ENCODE measurements around the gene ACAD11.
"Not testable (repeated sequence)": the region's sequence is repeated elsewhere in the genome, so short reads cannot be mapped to it uniquely, and the experiment has no call there.

The ACAD11 gene

DNA sequence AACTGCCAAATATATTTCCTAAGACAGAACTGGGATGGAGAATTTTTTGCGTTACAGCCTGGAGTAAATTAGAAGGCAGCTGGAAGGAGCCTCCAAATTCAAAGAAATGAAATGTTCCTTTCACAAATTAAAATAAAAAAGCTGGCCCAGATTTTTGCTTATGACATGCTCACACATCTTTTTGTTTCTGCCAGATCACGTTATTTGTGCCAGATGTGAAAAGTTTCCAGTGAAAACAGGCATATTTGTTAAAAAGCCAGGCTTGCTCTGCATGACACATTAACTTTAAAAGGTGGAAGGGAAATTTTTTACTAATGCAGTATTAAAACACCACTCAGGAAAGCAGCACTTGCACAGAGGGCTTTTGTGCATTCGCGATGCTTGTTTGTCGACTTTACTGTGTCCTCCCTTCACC is 85.8 kb downstream of the ACAD11 start:
- in situ Hi-C loops (cut with MboI; ENCODE audit: low sequenced_read_pairs), result no loop called here
- H3K36me3 ChIP-seq (replicated peaks), result peaks cover 5% of the 10 kb centered on the region; the same call in 1 of the 2 replicates
- H3K4me3 ChIP-seq, result no peak overlapping the region
- H3K4me1 ChIP-seq, result no peaks in the 10 kb centered on the region
- H3K27me3 ChIP-seq (ENCODE audit: low read depth), result no peaks in the 10 kb centered on the region
- no peak for DNase-seq (ENCODE audit: low spot score in 2 of 2)
- H3K9me3 ChIP-seq, result no peaks in the 10 kb centered on the region

GRCh38 chr3:132570016-132570415 is 89.6 kb downstream of the ACAD11 start:
- no peaks in the 10 kb centered on the region for H3K4me1 ChIP-seq
- no peak for DNase-seq (ENCODE audit: low spot score in 2 of 2)
- H3K4me3 ChIP-seq, result no peak overlapping the region
- peaks cover under 1% of the 10 kb centered on the region; the same call in 1 of the 2 replicates for H3K36me3 ChIP-seq (replicated peaks)
- in situ Hi-C loops (cut with MboI; ENCODE audit: low sequenced_read_pairs), result no loop called here
- no peaks in the 10 kb centered on the region for H3K27me3 ChIP-seq (ENCODE audit: low read depth)
- H3K9me3 ChIP-seq, result no peaks in the 10 kb centered on the region

GRCh38 chr3:132569580-132569979 is 90.0 kb downstream of the ACAD11 start:
- no peak for DNase-seq (ENCODE audit: low spot score in 2 of 2)
- no peaks in the 10 kb centered on the region for H3K27me3 ChIP-seq (ENCODE audit: low read depth)
- no peaks in the 10 kb centered on the region for H3K9me3 ChIP-seq
- no peaks in the 10 kb centered on the region; the same call in 1 of the 2 replicates for H3K36me3 ChIP-seq (replicated peaks)
- in situ Hi-C loops (cut with MboI; ENCODE audit: low sequenced_read_pairs), result no loop called here
- H3K4me1 ChIP-seq, result no peaks in the 10 kb centered on the region
- H3K4me3 ChIP-seq, result no peak overlapping the region

GRCh38 chr3:132569153-132569552 is 90.5 kb downstream of the ACAD11 start:
- no peak overlapping the region for H3K4me3 ChIP-seq
- no peaks in the 10 kb centered on the region; the same call in 1 of the 2 replicates for H3K36me3 ChIP-seq (replicated peaks)
- in situ Hi-C loops (cut with MboI; ENCODE audit: low sequenced_read_pairs), result no loop called here
- DNase-seq (ENCODE audit: low spot score in 2 of 2), result no peak
- H3K9me3 ChIP-seq, result no peaks in the 10 kb centered on the region
- no peaks in the 10 kb centered on the region for H3K4me1 ChIP-seq
- H3K27me3 ChIP-seq (ENCODE audit: low read depth), result no peaks in the 10 kb centered on the region

- H3K27me3 ChIP-seq (ENCODE audit: low read depth), result no peaks in the 10 kb centered on the region
- H3K9me3 ChIP-seq, result no peaks in the 10 kb centered on the region
- no peak overlapping the region for H3K4me3 ChIP-seq
- DNase-seq (ENCODE audit: low spot score in 2 of 2), result no peak
- H3K36me3 ChIP-seq (replicated peaks), result no peaks in the 10 kb centered on the region; the same call in 1 of the 2 replicates
- in situ Hi-C loops (cut with MboI; ENCODE audit: low sequenced_read_pairs), result no loop called here
- H3K4me1 ChIP-seq, result no peaks in the 10 kb centered on the region
Observed at GRCh38 chr3:132568422-132568821, 91.2 kb downstream of the ACAD11 start.

GRCh38 chr3:132564070-132564465 is 95.5 kb downstream of the ACAD11 start:
- H3K36me3 ChIP-seq (replicated peaks), result no peaks in the 10 kb centered on the region
- in situ Hi-C loops (cut with MboI; ENCODE audit: low sequenced_read_pairs), result no loop called here
- no peak overlapping the region for H3K4me3 ChIP-seq
- H3K4me1 ChIP-seq, result no peaks in the 10 kb centered on the region
- no peaks in the 10 kb centered on the region for H3K9me3 ChIP-seq
- no peaks in the 10 kb centered on the region for H3K27me3 ChIP-seq (ENCODE audit: low read depth)
- no peak for DNase-seq (ENCODE audit: low spot score in 2 of 2)

DNA sequence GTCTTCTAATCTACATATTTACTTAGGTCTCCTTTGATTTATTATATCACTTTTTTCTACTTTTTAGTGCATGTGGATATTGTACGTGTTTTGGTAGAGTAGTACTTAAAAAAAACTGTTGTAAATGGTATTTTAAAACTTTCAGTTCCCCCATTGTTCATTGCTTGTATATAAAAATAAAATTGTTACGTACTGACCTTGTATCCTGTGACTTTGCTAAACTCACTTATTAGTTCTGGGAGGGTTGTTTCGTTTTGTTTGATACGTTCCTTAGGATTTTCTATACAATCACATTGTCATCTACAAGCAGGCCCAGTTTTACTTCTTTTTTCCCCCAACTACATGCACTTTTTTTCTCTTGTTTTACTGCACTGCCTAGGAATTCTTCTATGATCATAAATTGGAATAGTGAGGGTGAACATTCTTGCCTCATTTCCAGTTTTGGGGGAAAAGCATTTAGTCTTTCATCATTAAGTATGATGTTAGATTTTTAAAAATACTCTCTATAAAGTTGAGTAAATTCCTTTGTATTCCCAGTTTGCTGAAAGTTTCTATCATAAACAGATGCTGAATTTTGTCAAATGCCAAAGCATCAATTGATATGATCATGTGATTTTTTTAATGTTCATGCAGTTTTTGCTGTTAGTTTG is 96.1 kb downstream of the ACAD11 start:
- DNase-seq (ENCODE audit: low spot score in 2 of 2), result no peak
- Histone ChIP-seq H3K27me3 (ENCODE audit: low read depth) (no peaks in the 10 kb centered on the region), H3K36me3 (replicated peaks) (no peaks in the 10 kb centered on the region), H3K4me3 (no peak overlapping the region), H3K9me3 (no peaks in the 10 kb centered on the region), H3K4me1 (no peaks in the 10 kb centered on the region)
- in situ Hi-C loops (cut with MboI; ENCODE audit: low sequenced_read_pairs), result no loop called here

DNA sequence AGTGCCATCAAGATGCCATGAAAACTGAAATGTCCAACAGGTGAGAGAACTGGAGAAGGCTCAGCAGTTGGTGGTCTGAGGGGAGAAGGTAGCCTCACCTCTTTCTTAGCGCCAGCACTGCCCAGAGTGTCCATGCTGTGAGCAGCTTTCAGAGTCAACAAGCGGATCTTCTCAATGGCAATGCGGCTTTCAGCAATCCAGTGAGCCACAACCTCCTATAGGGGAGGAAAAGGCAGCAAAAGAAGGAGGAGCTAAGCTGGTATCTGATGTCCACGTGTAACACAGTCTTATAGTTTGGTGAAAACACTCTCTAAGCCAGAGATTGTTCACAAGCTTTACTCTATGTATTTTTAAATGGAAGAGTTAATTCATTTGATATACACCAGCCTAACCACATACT is 98.6 kb downstream of the ACAD11 start:
- no peak for DNase-seq (ENCODE audit: low spot score in 2 of 2)
- H3K36me3 ChIP-seq (replicated peaks), result no peaks in the 10 kb centered on the region
- no peaks in the 10 kb centered on the region for H3K27me3 ChIP-seq (ENCODE audit: low read depth)
- in situ Hi-C loops (cut with MboI; ENCODE audit: low sequenced_read_pairs), result no loop called here
- no peak overlapping the region for H3K4me3 ChIP-seq
- H3K4me1 ChIP-seq, result peaks cover 3% of the 10 kb centered on the region
- no peaks in the 10 kb centered on the region for H3K9me3 ChIP-seq

DNA sequence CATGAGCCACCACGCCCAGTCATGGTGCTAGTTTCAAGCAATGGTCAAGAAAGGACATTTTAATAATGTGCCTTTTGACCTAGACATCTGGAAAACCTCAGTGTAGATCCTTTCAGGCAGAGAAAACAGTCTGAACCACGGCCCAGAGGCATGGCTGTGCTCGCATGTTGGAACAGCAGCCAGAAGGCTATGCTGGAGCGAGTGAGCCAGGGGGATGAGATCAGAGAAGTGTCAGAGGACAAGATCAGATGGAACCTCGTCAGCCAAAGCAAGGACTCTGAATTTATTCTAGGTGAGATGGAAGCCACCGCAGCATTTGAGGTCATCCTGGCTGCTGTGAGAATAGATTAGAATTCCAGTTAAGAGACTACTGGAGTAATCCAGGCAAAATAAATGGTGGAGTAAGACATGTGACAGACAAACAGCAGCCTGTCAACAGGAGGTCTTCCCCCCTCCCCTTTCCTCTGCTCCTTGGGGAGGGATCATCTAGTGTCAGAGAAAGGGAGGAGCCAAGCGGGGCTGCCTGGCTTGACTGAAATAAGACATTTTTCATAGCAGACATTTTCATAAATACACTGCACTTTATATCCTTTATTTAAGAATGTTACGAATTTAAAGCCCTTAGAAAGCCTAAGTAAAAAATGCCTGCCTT is 103.0 kb downstream of the ACAD11 start:
- no peak overlapping the region for H3K4me3 ChIP-seq
- no peaks in the 10 kb centered on the region for H3K9me3 ChIP-seq
- H3K4me1 ChIP-seq, result peaks cover 22% of the 10 kb centered on the region
- no peaks in the 10 kb centered on the region for H3K36me3 ChIP-seq (replicated peaks)
- no peak for DNase-seq (ENCODE audit: low spot score in 2 of 2)
- H3K27me3 ChIP-seq (ENCODE audit: low read depth), result no peaks in the 10 kb centered on the region
- in situ Hi-C loops (cut with MboI; ENCODE audit: low sequenced_read_pairs), result no loop called here

- in situ Hi-C loops (cut with MboI; ENCODE audit: low sequenced_read_pairs); DNase-seq (ENCODE audit: low spot score in 2 of 2); H3K9me3 ChIP-seq; H3K36me3 ChIP-seq (replicated peaks); H3K4me3 ChIP-seq; H3K27me3 ChIP-seq (ENCODE audit: low read depth): not testable (repeated sequence)
- peaks cover 22% of the 10 kb centered on the region for H3K4me1 ChIP-seq
Observed at GRCh38 chr3:132556036-132556386, 103.6 kb downstream of the ACAD11 start.

DNA sequence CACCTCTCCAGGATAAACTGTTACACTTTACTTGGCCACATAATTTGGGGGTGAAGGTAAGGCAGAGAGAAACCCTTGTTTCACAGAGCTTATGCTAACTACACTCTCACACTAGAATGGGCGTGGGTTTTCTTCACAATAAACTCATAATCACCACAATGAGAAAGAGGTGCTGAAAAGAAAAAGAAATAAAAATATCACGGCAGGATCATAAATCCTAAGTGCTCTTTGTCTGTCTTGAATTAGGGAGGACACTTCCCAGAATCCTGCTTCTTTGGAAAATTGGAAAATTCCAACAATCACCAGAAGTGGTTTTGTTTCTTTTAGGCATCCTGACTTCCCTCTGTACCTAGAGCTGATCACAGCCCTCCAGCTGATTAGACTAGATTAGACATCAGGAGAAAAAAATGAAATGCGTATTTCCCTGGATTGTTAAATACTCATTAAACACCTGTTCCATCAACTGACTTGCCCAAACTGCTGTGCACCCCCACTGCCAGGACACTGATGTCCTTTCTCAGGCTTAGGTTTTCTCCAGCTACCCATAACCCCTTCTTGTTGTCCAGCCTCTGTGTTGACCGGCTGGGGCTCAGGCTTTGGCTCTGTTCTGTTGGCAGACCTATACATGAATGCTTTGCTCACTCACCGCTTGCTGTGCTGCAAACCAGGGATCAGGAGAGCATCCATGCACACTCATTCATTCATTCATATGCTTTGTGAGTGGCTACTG is 104.1 kb downstream of the ACAD11 start:
- in situ Hi-C loops (cut with MboI; ENCODE audit: low sequenced_read_pairs), result no loop called here
- DNase-seq (ENCODE audit: low spot score in 2 of 2), result peak; percentile 30 to 77
- Histone ChIP-seq H3K9me3 (no peaks in the 10 kb centered on the region), H3K4me3 (no peak overlapping the region), H3K36me3 (replicated peaks) (no peaks in the 10 kb centered on the region), H3K27me3 (ENCODE audit: low read depth) (no peaks in the 10 kb centered on the region), H3K4me1 (peaks cover 22% of the 10 kb centered on the region)

DNA sequence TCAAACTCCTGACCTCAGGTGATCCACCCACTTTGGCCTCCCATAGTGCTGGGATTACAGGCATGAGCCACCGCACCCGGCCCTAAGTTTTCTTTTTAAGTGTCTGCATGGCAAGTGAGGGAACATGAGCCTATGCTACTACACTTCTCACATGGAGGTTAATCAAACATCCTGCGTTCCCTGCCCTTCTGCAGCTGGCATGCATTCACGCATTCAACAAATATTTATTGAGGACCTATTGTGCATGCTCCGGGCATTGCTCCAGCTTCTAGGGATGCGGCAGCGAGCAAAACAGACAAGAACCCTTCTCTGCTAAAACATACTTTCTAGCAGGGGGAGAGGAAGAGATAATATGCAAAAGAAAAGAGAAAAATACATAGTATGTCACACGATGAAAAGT is 105.2 kb downstream of the ACAD11 start:
- Histone ChIP-seq H3K4me1 (peaks cover 22% of the 10 kb centered on the region), H3K9me3 (no peaks in the 10 kb centered on the region), H3K27me3 (ENCODE audit: low read depth) (no peaks in the 10 kb centered on the region), H3K36me3 (replicated peaks) (no peaks in the 10 kb centered on the region), H3K4me3 (no peak overlapping the region)
- in situ Hi-C loops (cut with MboI; ENCODE audit: low sequenced_read_pairs), result no loop called here
- peak; percentile 29 to 61 for DNase-seq (ENCODE audit: low spot score in 2 of 2)

DNA sequence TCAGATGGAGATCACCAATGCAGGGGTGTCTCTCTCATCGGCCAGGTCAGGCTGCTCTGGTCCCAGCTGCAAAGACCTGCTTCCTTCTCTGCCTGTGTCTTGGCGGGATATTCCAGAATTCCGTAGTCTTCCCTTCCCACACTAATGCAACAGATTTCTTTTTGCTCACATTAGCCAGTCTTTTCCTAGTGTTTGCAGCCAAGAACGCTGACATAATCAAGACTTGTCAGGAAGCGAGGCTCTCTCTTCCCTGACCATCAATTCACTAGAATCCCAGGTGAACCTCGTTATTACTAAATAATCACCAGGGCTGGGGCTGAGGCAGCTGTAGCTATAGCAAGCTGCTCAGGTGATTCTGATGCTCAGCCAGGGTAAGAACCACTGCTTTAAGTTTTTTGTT is 105.8 kb downstream of the ACAD11 start:
- H3K27me3 ChIP-seq (ENCODE audit: low read depth), result no peaks in the 10 kb centered on the region
- DNase-seq (ENCODE audit: low spot score in 2 of 2), result no peak
- no peaks in the 10 kb centered on the region for H3K9me3 ChIP-seq
- H3K36me3 ChIP-seq (replicated peaks), result no peaks in the 10 kb centered on the region
- peaks cover 22% of the 10 kb centered on the region for H3K4me1 ChIP-seq
- in situ Hi-C loops (cut with MboI; ENCODE audit: low sequenced_read_pairs), result no loop called here
- H3K4me3 ChIP-seq, result no peak overlapping the region

GRCh38 chr3:132550579-132551305 is 108.9 kb downstream of the ACAD11 start:
- Histone ChIP-seq H3K9me3 (no peaks in the 10 kb centered on the region), H3K4me3 (no peak overlapping the region), H3K27me3 (ENCODE audit: low read depth) (no peaks in the 10 kb centered on the region), H3K36me3 (replicated peaks) (no peaks in the 10 kb centered on the region), H3K4me1 (peaks cover 18% of the 10 kb centered on the region)
- in situ Hi-C loops (cut with MboI; ENCODE audit: low sequenced_read_pairs), result no loop called here
- no peak for DNase-seq (ENCODE audit: low spot score in 2 of 2)
